GM18909 (cell line): ENCODE data around the gene TNPO2.
"Not testable (repeated sequence)": the region's sequence is repeated elsewhere in the genome, so short reads cannot be mapped to it uniquely, and the experiment has no call there.

ENCODE experiments used
- ATAC-seq: cut with Tn5 transposase; IDR thresholded peaks from one replicate; pipeline ENCODE4 v1.9.1; 2021; ENCODE audit warnings: mild to moderate bottlenecking; ENCODE audit not compliant: unreplicated experiment, poor library complexity

TNPO2 gene

DNA sequence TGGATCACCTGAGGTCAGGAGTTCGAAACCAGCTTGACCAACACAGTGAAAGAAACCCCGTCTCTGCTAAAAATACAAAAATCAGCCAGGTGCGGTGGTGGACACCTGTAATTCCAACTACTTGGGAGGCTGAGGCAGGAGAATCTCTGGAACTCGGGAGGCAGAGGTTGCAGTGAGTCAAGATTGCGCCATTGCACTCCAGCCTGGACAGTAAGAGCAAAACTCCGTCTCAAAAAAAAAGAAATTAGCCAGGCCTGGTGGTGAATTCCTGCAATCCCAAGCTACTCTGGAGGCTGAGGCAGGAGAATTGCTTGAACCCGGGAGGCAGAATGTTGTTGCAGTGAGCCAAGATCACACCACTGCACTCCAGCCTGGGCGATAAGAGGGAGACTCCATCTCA, 15.1 kb downstream of the TNPO2 start:
- ATAC-seq, result no peak

DNA sequence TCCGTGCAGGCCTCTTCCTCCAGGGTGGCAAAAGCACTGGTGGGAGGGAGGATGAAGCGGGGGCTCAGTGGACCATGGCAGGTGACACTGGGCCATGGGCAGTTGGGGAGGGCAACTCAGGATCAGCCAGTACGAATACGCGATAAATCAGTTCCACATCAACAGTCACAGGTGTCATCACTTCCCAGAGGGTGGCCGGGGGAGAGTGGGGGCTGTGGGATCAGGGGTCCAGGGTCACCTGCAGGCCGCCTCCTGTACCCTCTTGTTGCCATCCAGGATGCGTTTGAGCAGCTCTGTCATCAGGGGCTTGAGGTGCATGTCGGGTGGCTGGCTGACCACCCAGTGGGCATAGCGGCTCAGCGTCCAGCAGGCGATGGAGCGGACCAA, 17.4 kb downstream of the TNPO2 start:
- no peak for ATAC-seq

- no peak for ATAC-seq
Observed at GRCh38 chr19:12705654-12706331, 17.9 kb downstream of the TNPO2 start.

DNA sequence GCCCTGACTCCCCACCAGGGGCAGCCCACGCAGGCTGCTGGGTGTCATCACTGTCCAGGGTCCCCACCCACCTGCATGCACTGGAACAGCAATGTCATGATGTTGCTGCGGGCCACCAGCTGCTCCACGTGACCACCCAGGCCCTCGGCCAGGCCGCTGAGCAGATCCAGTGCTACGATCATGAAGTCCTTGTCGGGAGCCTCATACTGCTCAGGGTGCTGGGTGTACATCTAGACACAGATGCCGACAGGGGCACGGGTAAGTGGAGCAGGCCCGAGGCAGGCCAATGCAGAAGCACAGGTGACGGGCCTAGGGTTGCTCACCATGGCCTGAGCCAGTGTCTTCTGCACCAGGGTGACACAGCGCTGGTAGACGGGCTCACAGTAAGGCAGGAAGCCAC, 18.6 kb downstream of the TNPO2 start:
- ATAC-seq, result no peak

- no peak for ATAC-seq
Observed at GRCh38 chr19:12703046-12703445, 20.7 kb downstream of the TNPO2 start.

DNA sequence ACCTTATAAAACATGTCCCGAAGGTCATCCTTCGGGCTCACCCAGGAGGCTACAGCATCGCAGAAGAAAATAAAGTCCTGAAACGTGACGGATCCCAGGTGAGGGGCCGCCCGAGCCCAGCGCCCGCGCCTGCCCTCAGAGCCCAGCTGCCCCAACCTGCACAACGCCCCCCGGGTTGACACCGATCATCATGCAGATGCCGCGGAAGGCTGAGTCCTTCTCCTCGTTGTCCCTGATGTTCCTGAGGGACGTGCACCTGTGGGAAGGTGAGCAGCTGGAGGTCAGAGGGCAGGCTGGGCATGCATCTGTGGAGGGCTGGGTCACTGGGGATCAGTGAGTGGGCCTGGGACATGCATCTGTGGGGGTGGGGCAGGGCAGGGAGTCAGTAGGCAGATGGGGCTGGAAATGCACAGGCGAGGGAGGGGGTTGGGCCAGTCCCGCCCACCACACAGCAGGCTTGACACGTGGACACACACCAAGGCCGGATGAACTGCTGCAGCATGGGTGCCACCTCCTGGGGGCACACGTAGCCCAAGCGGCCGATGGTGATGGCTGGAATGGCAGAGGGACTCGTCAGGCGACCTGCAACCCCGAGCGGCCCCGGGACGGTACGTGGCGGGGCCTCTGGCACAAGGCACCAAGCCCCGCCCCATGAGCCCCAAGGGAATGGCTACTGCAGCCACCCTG, 22.0 kb downstream of the TNPO2 start:
- ATAC-seq, result no peak

DNA sequence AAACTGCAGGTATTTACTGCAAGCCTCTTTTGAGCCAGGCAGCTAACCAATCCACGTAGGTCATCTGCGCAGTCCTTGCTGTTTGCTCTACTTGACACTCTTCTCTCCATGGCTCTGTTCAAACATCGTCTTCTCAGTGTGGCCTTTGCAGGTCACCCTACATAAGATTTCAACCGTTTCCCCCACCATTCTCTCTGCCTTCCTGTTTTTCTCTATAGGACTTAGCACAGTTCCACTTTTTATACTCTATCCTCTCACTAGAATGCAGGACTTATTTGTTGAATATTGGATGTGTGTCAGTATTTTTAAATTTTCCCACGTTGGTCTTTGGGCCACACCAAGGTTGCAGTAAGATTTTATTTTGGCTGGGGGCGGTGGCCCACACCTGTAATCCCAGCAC, 25.6 kb downstream of the TNPO2 start:
- no peak for ATAC-seq

DNA sequence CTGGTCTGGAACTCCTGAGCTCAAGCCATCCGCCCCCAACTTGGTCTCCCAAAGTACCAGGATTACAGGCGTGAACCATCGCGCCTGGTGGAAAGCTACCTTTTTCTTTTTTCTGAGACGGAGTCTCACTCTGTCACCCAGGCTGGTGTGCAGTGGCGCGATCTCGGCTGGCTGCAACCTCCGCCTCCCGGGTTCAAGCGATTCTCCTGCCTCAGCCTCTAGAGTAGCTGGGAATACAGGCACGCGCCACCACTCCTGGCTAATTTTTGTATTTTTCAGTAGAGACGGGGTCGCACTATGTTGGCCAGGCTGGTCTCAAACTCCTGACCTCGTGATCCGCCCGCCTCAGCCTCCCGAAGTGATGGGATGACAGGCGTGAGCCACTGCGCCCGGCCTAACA, 26.3 kb downstream of the TNPO2 start:
- not testable (repeated sequence) for ATAC-seq

DNA sequence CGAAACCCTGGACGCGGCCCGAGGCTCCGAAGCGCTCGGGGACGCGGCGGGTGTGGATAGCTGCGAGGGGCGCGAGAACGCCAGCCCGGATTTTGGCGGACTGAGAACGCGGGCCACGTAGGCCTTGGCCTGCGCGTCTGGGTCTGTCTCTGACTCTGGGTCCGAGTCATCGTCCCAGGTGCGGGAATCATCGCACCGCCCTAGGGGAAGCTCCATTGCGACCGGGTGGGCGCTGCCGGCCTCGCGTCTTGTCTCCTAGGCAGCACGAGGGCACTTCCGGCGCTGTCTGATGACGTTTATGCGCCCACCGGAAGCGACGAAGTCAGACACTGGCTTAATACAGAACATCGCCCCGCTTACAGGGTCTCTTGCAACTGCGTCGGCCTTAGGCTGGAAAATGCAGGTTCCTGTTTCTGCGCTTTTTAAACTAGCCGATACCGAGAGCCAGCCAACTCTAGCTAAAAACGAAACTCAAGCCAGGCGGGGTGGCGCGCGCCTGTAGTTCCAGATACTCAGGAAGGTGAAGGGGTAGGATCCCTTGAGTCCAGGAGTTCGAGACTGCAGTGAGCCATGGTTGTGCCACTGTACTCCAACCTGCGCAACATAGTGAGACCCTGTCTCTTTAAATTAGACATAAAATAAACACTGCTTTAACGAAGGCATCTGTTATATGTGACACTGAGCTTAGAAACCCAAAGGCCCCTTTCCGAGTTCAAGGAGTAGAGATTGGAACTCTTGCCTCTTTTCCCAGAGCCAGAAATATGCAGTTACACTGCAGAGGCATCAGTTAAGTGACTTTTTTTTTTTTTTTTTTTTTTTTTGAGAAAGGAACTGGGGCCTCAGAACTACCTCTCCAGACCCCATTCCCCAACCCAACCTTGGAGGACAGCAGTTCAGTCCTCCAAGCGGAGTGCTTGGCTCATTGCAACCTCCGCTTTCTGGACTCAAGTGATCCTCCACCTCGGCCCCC, 27.1 kb downstream of the TNPO2 start, which contains the start of gene FBXW9:
Gene FBXW9 (minus strand): TSS at position 266 of the 970 bp plus-strand sequence. CDS start 50 bp downstream, at position 216.
- peak; percentile 85 for ATAC-seq

GRCh38 chr19:12695997-12696365, 27.8 kb downstream of the TNPO2 start:
- peak; percentile 25 for ATAC-seq

DNA sequence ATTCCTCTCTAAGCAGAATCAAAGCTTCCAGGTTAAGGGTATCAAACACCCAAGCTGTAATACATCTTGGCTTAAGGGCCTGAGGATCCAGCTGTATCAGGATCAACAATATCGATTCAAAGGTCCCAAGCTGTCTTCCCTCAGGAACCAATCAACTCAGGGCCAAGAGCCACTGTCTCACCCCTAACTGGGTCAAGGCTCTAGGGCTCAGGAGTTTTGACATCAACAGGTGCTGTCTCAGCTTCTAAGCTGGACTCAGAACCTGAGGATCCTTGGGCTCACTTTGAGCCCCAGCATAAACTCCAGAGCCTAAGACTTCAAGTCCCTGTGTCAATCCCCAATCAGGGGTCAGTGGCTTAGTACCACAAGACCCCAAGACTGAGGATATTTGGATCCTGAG, 28.2 kb downstream of the TNPO2 start:
- ATAC-seq, result peak; percentile 2

DNA sequence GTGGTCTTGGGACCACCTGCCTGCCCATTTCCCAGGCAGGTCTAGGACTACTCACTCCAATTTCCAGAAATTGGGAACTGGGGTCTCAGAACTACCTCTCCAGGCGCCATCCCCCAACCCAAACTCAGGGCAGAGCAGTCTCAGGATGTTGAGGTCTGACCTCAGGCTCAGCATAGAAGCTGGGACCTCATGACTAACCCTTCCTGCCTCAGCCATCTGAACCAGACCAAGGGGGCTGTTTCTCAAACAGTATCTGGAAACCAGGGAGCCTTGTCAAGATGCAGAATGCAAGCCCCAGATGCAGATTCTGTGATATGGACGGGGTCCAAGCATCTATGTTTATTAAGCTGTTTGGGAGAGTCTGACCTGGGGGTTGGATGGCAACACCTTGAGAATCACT, 28.6 kb downstream of the TNPO2 start:
- no peak for ATAC-seq

DNA sequence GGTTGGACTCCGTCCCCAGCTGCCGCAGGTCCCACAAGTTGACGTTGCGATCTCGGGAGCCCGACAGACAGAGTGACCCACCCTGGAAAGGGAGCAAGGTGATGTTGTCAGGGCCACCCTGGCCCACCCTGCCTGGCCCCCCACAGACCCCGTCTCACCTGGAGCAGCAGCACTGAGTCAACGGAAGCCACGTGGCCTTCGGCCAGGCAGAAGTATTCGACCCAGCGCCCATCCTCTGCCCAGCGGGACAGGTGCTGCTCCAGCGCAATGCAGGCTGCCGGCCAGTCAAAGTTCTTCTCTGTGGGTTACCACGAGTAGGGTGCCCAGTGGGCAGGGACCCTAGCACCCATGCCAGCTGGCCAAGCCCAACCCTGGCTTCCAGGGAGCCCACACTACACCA, 29.1 kb downstream of the TNPO2 start:
- no peak for ATAC-seq

DNA sequence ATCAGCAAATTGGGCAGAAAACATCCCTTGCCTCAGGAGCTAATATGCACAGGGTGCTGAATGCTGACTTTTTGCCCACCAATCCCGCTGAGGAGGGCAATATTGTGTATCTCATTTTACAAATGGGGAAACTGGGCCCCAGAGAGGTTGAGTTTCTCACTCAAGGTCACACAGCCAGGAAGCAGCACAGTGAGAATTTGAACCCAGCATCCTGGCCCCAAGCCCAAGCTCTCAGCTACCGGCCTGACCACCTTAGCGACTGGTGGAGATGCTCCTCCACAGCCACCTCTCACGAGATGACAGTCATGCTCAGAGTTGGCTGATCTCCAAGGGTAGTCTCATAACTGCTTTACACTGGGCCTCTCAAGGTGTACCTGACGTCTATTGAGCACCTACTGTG, 30.8 kb downstream of the TNPO2 start:
- ATAC-seq, result no peak

- no peak for ATAC-seq
Observed at GRCh38 chr19:12689581-12690216, 34.0 kb downstream of the TNPO2 start.

DNA sequence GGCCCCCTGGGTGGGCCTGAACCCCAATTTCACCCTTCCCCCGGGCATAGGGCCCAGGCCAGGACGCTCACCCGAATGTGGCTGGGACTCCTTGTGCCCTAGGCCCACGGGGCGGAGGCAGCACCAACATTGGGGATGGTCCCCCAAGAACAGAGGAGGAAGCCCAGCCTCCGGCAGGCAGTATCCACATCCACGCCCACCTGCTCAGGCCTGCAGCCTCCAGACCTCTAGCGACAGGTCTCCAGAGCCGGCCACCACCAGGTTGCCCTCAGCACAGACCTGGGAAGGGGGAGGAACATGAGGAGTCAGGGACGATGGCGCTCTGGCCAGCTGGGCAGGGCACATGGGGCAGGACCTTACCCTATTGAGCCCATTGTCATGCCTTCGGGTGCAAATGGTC, 34.7 kb downstream of the TNPO2 start:
- no peak for ATAC-seq

DNA sequence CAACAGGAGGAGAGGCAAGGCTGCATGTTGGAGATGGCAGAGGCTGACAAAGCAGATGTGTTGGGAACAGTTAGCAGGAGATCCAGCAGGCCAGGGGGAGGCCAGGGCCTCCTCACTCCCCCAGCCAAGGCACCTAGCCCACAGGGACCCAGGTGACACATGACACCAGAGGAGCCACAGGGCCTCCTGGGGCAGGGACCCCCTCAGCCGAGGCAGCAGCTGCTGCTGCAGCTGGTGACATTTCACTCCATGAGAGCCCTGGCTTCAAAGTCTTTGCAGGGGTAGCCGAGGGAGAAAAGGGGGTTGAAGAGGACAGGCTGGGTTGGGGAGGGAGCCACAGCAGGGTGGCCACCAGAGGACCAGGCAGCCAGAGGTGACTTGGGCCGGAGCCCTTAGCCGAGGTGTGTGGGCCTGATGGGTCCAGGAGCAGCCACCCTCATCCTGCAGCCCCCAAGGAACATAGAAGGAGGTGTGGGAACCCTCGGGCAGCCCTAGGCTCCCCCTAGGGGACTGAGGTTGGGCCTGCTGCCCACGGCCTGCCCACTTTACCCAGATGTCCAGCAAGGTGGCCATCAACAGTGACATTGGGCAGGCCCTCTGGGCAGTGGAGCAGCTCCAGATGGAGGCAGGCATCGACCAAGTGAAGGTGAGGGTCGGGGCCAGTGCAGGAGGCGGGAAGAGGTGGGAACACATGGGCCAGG, 36.1 kb downstream of the TNPO2 start, which contains the start of gene GNG14:
Gene GNG14 (plus strand): TSS at position 503 of the 701 bp plus-strand sequence. CDS start 51 bp downstream, at position 554.
- ATAC-seq, result no peak

- ATAC-seq, result no peak
Observed at GRCh38 chr19:12685831-12686230, 37.9 kb downstream of the TNPO2 start.

DNA sequence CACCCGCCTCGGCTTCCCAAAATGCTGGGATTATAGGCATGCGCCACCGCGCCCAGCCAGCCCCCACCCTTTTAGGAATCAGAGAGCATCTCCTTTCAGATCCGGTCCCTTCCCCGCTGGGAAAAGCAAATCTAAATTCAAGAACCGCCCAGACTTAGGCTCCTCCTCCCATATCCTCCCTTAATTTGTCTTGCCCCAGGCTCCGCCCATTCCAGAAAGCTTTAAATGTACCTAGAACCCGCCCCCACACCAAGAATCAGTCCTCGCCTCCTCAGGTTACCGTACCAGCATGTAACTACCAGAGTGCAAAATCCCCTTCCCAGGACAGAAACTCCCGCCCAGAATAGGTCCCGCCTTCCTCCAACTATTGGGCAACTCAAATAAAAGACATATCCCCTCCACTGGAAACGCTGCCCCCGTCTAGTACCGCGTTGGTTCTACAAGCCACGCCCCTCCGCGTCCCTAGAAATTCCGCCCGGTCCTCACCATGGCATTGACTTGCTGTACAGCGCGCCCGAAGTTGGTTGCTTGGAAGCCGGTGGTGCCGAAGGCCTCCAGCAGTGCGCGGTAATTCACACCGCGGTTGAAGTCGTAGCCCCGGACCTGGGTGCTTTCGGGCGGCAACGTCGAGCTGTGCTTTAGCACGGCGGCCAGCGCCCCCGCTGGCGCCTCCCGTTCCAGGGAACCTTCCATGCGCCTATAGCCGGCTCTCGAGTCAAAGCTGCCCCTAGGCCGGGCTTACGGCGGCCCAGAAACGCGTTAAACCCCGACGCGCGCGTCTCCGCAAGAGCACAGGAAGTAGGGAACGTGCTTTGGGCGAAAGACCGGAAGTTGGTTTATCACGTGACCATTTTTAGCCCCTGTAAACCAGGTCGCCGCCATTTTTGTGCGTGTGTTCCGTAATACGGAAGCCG, 42.4 kb downstream of the TNPO2 start, which contains the start of gene DHPS:
Gene DHPS (minus strand): TSS at position 807 of the 914 bp plus-strand sequence. CDS start 114 bp downstream, at position 693.
- ATAC-seq, result peak; percentile 73
